Measurements from ENCODE around the gene TRPC1.

TRPC1 gene

DNA sequence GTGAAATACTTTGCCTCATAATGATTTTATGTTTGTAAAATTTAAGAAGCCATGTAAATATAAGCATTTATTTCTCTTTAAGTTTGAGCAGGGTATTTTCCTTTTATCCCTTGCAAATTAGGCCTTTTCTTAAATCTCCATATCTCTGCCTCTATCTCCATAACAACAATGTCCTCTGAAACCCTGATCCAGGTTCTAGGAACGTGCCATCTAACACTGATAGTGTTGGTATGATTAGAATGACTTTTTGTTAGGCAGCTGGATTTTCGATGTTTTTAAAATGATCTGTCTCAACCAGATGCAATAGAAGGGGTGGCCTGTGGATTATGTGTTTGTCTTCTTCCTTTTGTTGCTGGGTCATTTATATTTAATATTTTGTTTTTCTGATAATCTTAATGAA, 77.9 kb downstream of the TRPC1 start:
- TF ChIP-seq, protein P1, sequence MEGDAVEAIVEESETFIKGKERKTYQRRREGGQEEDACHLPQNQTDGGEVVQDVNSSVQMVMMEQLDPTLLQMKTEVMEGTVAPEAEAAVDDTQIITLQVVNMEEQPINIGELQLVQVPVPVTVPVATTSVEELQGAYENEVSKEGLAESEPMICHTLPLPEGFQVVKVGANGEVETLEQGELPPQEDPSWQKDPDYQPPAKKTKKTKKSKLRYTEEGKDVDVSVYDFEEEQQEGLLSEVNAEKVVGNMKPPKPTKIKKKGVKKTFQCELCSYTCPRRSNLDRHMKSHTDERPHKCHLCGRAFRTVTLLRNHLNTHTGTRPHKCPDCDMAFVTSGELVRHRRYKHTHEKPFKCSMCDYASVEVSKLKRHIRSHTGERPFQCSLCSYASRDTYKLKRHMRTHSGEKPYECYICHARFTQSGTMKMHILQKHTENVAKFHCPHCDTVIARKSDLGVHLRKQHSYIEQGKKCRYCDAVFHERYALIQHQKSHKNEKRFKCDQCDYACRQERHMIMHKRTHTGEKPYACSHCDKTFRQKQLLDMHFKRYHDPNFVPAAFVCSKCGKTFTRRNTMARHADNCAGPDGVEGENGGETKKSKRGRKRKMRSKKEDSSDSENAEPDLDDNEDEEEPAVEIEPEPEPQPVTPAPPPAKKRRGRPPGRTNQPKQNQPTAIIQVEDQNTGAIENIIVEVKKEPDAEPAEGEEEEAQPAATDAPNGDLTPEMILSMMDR (IDR thresholded peaks at IDR 0.05; ENCODE audit: insufficient read depth, low read depth, low read length, missing control alignments): no peak
- DNase-seq (ENCODE audit: low read depth): no peak
- no peak overlapping the region for H3K4me3 ChIP-seq (ENCODE audit: low read length)

DNA sequence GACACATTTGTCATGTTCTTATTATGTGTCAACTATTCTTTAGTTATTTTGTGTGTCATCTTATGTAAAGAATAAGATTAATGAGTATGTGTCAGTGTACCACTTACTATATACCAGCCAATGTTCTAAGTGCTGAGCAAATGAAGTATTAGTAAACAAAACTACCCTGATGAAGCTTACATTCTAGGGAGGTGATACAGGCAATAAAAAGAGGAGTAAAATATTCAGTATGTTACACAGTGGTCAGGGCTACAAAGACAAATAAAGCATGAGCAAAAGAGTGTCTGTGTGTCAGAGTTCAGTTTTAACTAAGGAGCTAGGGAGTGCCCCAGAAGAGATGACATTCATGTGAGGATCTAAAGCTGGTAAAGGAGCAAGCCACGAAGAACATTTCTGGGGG, 79.1 kb downstream of the TRPC1 start:
- H3K4me3 ChIP-seq (ENCODE audit: low read length): no peak overlapping the region
- DNase-seq (ENCODE audit: low read depth): no peak
- TF ChIP-seq, protein P1 (IDR thresholded peaks at IDR 0.05; ENCODE audit: insufficient read depth, low read depth, low read length, missing control alignments): no peak

DNA sequence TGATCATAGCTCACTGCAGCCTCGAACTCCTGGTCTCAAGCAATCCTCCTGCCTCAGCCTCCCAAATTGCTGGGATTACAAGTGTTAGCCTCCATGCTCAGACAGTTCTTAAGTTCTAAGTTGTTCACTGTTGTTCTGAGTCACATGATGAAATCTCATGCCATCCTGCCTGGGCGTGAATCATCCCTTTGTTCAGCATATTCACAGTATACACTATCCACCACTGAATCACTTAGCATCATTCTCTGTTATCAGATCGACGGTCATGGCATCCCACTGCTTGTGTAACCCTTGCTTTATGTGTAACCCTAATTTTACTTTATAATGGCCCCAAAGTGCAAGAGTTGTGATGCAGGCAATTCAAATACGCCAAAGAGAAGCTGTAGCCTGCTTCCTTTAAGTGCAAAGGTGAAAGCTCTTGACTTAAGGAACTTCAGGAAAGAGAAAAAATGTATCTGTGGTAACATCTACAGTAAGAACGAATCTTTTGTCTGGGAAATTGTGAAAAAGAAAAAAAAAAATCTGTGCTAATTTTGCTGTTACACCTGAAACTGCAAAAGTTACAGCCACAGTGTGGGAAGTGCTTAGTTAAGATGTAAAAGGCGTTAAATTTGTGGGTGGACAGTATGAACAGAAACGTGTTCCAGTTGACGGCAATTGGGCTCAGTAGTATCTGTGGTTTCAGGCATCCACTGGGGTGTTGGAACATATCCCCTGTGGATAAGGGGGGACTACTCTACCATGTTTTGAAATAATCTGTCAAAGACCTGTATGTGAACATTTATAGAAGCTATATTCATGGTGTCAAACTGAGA, 84.5 kb downstream of the TRPC1 start:
- TF ChIP-seq, protein P1 (IDR thresholded peaks at IDR 0.05; ENCODE audit: insufficient read depth, low read depth, low read length, missing control alignments): no peak
- peak; percentile 94 for DNase-seq (ENCODE audit: low read depth)

DNA sequence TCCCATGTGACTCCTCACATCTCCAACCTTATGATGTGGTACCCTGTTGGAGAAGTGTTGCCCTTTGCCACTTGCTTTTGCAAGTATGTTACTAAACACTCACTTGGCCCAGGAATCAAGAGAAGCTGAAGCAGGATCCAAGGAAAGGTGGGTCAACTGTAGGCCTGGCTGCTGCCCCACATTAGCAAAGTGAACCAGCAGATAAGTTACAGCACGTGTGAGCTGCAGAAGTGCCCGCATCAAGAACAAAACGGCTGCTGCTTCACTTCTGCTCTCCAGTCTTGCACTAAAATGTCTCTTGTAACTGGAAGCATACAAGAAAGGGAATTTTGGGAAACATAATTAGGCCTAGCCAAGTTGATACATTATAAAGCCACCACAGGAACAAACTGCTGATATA, 85.4 kb downstream of the TRPC1 start:
- TF ChIP-seq, protein P1 (IDR thresholded peaks at IDR 0.05; ENCODE audit: insufficient read depth, low read depth, low read length, missing control alignments): no peak
- no peak for DNase-seq (ENCODE audit: low read depth)
- H3K4me3 ChIP-seq (ENCODE audit: low read length): no peak overlapping the region

More for the DNA sequence above, 84.5 kb downstream of the TRPC1 start:
- no peak overlapping the region for H3K4me3 ChIP-seq (ENCODE audit: low read length)

DNA sequence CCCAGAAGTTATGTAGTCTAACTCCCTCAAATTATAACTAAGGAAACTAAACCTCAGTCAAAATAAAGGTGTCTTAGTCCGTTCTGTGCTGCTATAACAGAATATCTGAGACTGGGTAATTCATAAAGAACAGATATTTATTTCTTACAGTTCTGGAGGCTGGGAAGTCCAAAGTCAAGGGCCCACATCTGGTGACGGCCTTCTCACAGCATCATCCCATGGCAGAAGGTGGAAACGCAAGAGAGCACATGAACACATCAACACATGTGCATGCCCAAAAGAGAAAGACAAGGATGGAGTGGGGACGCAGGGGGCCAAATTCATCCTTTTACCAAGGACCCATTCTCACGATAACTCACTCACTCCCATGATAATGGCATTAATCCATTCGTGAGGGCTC, 92.0 kb downstream of the TRPC1 start:
- H3K4me3 ChIP-seq (ENCODE audit: low read length): no peak overlapping the region
- TF ChIP-seq, protein P1 (IDR thresholded peaks at IDR 0.05; ENCODE audit: insufficient read depth, low read depth, low read length, missing control alignments): no peak
- no peak for DNase-seq (ENCODE audit: low read depth)

DNA sequence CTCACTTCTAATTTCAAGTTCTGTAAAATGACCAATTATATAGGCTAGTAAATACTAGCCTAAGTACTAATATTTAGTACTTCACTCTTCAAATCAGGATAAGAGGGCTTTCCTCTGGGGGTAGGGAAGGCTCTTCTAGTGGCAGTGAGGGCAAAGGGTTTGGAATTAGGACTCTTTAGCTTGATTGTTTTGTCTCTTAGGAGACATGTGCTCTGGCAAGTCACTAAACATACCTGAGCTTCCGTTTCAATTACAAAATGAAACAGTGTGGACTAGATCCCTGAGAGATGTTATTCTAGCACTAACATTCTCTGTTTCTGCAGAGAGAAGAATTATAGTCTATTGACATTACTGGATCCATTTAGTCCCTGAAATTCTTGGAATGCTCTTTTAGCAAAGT, 93.5 kb downstream of the TRPC1 start:
- no peak overlapping the region for H3K4me3 ChIP-seq (ENCODE audit: low read length)
- TF ChIP-seq, protein P1 (IDR thresholded peaks at IDR 0.05; ENCODE audit: insufficient read depth, low read depth, low read length, missing control alignments): no peak
- no peak for DNase-seq (ENCODE audit: low read depth)

DNA sequence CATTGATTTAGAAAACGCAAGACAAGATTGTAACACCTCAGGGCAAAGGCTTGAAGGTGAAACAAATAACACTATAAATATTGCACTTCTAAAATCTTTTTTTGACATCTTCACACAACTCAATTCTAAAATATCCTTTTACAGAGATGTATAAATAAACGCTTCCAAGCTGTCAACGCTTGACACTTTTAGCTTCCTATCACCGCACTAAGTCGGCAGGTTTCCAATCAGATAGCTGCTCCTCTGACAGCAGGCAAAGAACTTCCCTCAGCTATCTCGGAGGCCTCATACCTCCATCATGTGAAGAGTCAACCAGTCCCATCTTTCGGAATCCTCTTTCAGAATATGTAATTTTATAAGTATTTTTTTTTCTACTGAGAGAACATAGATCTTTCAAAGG, 94.1 kb downstream of the TRPC1 start:
- TF ChIP-seq, protein P1 (IDR thresholded peaks at IDR 0.05; ENCODE audit: insufficient read depth, low read depth, low read length, missing control alignments): no peak
- no peak for DNase-seq (ENCODE audit: low read depth)
- H3K4me3 ChIP-seq (ENCODE audit: low read length): no peak overlapping the region
